HepG2 (cell line): ENCODE measurements around the gene CCDC88C.

Experiments
- HDAC6 ChIP-seq: fragments of 200-600 bp; sonication (generic); IDR thresholded peaks from 2 replicates; pipeline ENCODE4 v1.7.0; 2017; ENCODE audit warnings: mild to moderate bottlenecking, antibody characterized with exemption, low read length, low read depth
- POLR2AphosphoS5 ChIP-seq: IDR thresholded peaks from 2 replicates; pipeline ENCODE4 v1.6.1; 2012; ENCODE audit warnings: low read depth, low read length
- ZNF652 ChIP-seq: IDR thresholded peaks from 2 replicates; pipeline ENCODE4 v1.6.1; 2016; ENCODE audit warnings: low read depth, borderline replicate concordance
- ZNF878 ChIP-seq: sonication (generic); formaldehyde crosslinking; IDR thresholded peaks from 2 replicates; pipeline ENCODE4 v1.8.1; 2023; ENCODE audit warnings: mild to moderate bottlenecking, missing genetic modification reagents, moderate library complexity
- TF ChIP-seq, protein P1 (sequence below): sonication (generic); formaldehyde crosslinking; IDR thresholded peaks from 2 replicates; pipeline ENCODE4 v1.8.0; 2022; ENCODE audit warnings: mild to moderate bottlenecking, missing genetic modification reagents; ENCODE audit not compliant: insufficient replicate concordance

DNA sequence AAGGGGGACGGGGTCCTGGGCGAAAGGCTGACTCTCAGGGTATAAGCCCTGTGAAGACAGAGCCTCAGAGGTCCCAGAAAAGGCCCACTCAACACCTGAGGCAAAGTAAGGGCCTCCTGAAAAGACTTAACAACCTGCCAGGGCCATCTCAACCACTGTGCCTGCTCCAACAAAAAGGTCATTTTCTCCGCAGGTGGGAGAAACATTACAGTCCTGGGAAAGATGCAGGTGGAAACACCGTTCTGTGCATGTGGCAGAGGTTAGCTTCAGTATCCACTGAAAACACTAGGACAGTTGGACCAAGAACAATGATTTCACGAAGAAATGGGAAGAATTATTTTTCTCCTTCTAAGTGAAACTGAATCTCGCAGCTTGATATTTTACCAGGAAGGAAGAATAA, 50.9 kb downstream of the CCDC88C start:
- TF ChIP-seq POLR2AphosphoS5: no peak
- no peak for TF ChIP-seq ZNF878 (CRISPR knock-in tag)
- TF ChIP-seq HDAC6: no peak
- no peak for TF ChIP-seq ZNF652
- TF ChIP-seq, protein P1, sequence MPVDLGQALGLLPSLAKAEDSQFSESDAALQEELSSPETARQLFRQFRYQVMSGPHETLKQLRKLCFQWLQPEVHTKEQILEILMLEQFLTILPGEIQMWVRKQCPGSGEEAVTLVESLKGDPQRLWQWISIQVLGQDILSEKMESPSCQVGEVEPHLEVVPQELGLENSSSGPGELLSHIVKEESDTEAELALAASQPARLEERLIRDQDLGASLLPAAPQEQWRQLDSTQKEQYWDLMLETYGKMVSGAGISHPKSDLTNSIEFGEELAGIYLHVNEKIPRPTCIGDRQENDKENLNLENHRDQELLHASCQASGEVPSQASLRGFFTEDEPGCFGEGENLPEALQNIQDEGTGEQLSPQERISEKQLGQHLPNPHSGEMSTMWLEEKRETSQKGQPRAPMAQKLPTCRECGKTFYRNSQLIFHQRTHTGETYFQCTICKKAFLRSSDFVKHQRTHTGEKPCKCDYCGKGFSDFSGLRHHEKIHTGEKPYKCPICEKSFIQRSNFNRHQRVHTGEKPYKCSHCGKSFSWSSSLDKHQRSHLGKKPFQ (CRISPR knock-in tag): no peak
